Cardiac muscle cell (in vitro differentiated cells and primary cell): Measurements from ENCODE around the gene TRMT2A. TPM values are rescaled to one million over a fixed set of nuclear protein-coding genes. Genes with fewer than 3 reads are reported as not detected.

ENCODE experiments used
- DNase-seq, 2 donors: peaks; one replicate each; pipeline versions ENCODE4 v3.0.0 to v3.0.0-alpha.2; 2010 to 2017; ENCODE audit warnings: low read depth in 1 of 2, low spot score in 1 of 2
- H3K27ac ChIP-seq: fragments of 200-600 bp; sonication (generic); 2 replicates; pipeline ENCODE4 v1.5.1; 2016
- H3K27me3 ChIP-seq: fragments of 200-600 bp; sonication (generic); 2 replicates; pipeline ENCODE4 v1.6.0; 2016; ENCODE audit warnings: control low read depth
- H3K36me3 ChIP-seq: fragments of 200-600 bp; sonication (generic); 2 replicates; pipeline ENCODE4 v1.5.1; 2016; ENCODE audit warnings: control low read depth
- H3K4me1 ChIP-seq: fragments of 200-600 bp; sonication (generic); 2 replicates; pipeline ENCODE4 v1.8.1; 2017; ENCODE audit warnings: low read depth, mild to moderate bottlenecking, mixed run types
- H3K4me3 ChIP-seq: fragments of 200-600 bp; sonication (generic); 2 replicates; pipeline ENCODE4 v1.5.1; 2016; ENCODE audit warnings: mild to moderate bottlenecking
- H3K9me3 ChIP-seq: fragments of 200-600 bp; sonication (generic); 2 replicates; pipeline ENCODE4 v1.5.1; 2017; ENCODE audit warnings: low read depth, mild to moderate bottlenecking, control low read depth
- CTCF ChIP-seq: IDR thresholded peaks from 2 replicates; pipeline ENCODE4 v1.5.1; 2012; ENCODE audit warnings: low read depth, mild to moderate bottlenecking, low read length
- polyA plus RNA-seq: library from polyadenylated mRNA; unstranded; fragments of >200 nt; fragmentation: Nextera tagmentation; extraction: Ambion mirVana; gene quantifications from 2 replicates; pipeline ENCODE4 v1.2.1, GENCODE V29; 2016
- total RNA-seq: library from RNA; depleted of rRNA; stranded (reverse); fragments of >200 nt; gene quantifications from 2 replicates; pipeline ENCODE4 v1.2.3, GENCODE V29; 2016

Gene TRMT2A
- total and polyA plus RNA-seq, 2 experiments from 2014 or later: 71.9 to 77.7 TPM

DNA sequence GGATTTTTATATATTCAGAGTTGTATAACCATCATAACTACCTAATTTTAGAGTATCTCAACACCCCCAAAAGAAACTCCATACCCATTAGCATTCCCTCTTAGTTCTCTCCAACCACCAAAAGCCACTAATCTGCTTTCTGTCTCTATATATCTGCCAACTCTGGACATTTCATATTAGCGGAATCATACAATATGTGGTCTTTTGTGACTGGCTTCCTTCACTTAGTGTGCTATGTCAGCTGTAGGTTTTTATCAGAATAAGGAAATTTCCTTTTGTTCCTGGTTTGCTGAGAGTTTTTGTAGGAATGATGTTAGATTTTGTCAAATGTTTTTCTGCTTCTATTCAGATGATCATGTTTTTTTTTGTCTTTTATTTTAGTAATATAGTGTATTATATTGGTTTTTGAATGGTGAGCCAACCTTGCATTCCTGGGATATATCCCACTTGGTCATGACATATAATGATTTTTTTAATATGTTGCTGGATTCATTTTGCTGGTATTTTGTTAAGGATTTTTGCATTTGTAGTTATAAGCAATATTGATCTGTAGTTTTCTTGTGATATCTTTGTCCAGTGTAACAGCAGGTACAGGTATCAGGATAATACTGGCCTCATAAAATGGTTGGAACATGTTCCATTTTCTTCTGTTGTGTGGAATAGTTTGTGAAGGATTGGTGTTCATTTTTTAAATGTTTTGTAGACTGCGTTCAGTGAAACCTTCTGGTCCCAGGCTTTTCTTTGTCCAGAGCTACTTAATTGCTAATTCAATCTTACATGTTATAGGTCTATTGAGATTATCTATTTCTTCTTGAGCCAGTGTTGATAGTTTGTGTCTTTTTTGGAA is 20.2 kb downstream of the TRMT2A start:
- H3K4me1 ChIP-seq: no peaks in the 10 kb centered on the region
- H3K27me3 ChIP-seq: no peaks in the 10 kb centered on the region
- no peak for DNase-seq
- no peaks in the 10 kb centered on the region for H3K9me3 ChIP-seq
- no peak overlapping the region for H3K4me3 ChIP-seq
- peaks cover 55% of the 10 kb centered on the region for H3K36me3 ChIP-seq
- H3K27ac ChIP-seq: no peak overlapping the region
- no peak for TF ChIP-seq CTCF

GRCh38 chr22:20095521-20095920 is 21.5 kb downstream of the TRMT2A start:
- Histone ChIP-seq H3K27me3 (no peaks in the 10 kb centered on the region), H3K27ac (no peak overlapping the region), H3K36me3 (peaks cover 57% of the 10 kb centered on the region), H3K4me1 (no peaks in the 10 kb centered on the region), H3K9me3 (no peaks in the 10 kb centered on the region), H3K4me3 (no peak overlapping the region)
- TF ChIP-seq CTCF: no peak
- DNase-seq: no peak

DNA sequence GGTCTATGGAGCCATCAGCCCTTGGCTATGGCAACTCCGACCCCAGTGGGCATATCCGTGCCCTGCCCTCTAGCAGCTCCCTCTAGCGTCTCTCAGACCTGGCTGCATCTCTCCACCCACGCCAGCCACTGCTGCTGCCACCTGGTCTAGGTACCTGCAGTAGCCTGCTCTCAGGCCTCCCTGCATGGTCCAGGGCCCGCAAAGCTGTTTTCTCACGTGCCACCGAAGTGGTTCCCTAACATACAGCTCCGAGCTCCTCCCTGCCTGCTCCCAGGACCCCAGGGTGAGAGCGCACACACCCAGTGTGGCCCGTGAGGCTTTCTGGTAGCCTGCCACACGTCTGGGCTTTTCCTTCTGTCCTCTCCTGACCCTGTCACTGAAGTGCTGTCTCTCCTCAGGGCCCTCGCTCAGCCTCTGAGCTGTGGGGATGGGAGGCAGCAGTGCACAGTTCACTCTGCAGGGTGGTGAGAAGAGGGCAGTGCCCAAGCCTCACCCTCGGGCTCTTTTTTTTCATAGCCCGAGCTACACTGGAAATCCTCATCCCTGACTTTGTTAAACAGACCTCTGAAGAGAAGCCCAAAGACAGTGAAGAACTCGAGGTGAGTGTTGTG is 22.7 kb downstream of the TRMT2A start:
- no peak for TF ChIP-seq CTCF
- Histone ChIP-seq H3K9me3 (no peaks in the 10 kb centered on the region), H3K36me3 (peaks cover 69% of the 10 kb centered on the region), H3K4me1 (no peaks in the 10 kb centered on the region), H3K4me3 (no peak overlapping the region), H3K27me3 (no peaks in the 10 kb centered on the region), H3K27ac (no peak overlapping the region)
- no peak for DNase-seq

- H3K27ac ChIP-seq: no peak overlapping the region
- no peak for DNase-seq
- no peaks in the 10 kb centered on the region for H3K27me3 ChIP-seq
- H3K4me1 ChIP-seq: no peaks in the 10 kb centered on the region
- H3K9me3 ChIP-seq: no peaks in the 10 kb centered on the region
- peaks cover 72% of the 10 kb centered on the region for H3K36me3 ChIP-seq
- no peak overlapping the region for H3K4me3 ChIP-seq
- TF ChIP-seq CTCF: no peak
Measured at GRCh38 chr22:20093418-20094196, 23.4 kb downstream of the TRMT2A start.

- Histone ChIP-seq H3K9me3 (no peaks in the 10 kb centered on the region), H3K4me3 (no peak overlapping the region), H3K27ac (no peak overlapping the region), H3K4me1 (no peaks in the 10 kb centered on the region), H3K27me3 (no peaks in the 10 kb centered on the region), H3K36me3 (peaks cover 78% of the 10 kb centered on the region)
- no peak for TF ChIP-seq CTCF
- DNase-seq: no peak
Measured at GRCh38 chr22:20092477-20092854, 24.6 kb downstream of the TRMT2A start.
